ENCODE results near the gene DHRS13. TPM values are rescaled to one million over a fixed set of nuclear protein-coding genes. Genes with fewer than 3 reads are reported as not detected.

Gene DHRS13
- polyA plus RNA-seq, 3 donors, result 3.7 to 4.5 (median 3.8) TPM

DNA sequence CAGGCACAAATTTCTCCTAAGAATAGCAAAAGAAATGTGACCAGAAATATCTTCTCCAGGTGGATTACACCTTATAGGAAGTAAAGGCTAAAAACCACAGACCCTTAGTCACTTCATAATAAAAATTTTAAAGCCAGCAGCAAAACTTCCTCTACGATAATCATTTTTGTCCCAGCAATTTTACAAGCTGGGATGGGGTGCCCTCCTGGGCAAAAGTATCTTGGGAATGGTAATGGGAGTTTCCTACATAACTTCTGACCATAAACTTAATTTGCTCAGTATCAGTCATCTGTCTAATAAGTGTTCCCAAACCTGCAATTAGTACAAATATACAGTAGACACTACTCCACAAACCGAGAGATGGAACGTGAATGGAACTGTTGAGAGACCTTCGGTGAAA is 45.5 kb upstream of the DHRS13 start:
- no peaks in the 10 kb centered on the region for H3K27me3 ChIP-seq (ENCODE audit: control insufficient read depth in 2 of 2, insufficient read depth in 2 of 2, low read length in 2 of 2)
- peaks cover 79% of the 10 kb centered on the region for H3K79me2 ChIP-seq (ENCODE audit: insufficient read depth, low read length)
- H3K4me3 Mint-ChIP-seq, result peak overlapping the region in 1 of 2 donors; percentile 96
- peaks cover 23% of the 10 kb centered on the region for H3K4me1 Mint-ChIP-seq
- H3K36me3 Mint-ChIP-seq, result peaks cover 32 to 41% of the 10 kb centered on the region in 2 donors
- H3K27ac Mint-ChIP-seq, result peak overlapping the region; percentile 93 to 97 (median 95)
- peak overlapping the region; percentile 79 to 98 (median 80) for H3K4me3 ChIP-seq (replicated peaks in 1 of 3; ENCODE audit: low read depth in 2 of 3, low read length in 3 of 3)
- no peak for DNase-seq
- peak overlapping the region; percentile 79 for H2AFZ ChIP-seq (ENCODE audit: insufficient read depth, low read depth, low read length, poor library complexity, severe bottlenecking)
- H3K9me3 Mint-ChIP-seq, result no peaks in the 10 kb centered on the region
- intact Hi-C loops (cut with micrococcal nuclease), result loop anchor here in 1 of 2 donors (2.0 kb wide), 1 partner anchor 22 kb away; no protein-coding TSS in a partner anchor
- peaks cover 19 to 33% of the 10 kb centered on the region in 2 donors for H3K36me3 ChIP-seq (replicated peaks in 1 of 2; ENCODE audit: control insufficient read depth in 1 of 2, insufficient read depth in 2 of 2, low read length in 2 of 2)
- WGBS (ENCODE audit: insufficient coverage), result 17% methylated on average over 3 of the region's 4 CpGs
- H3K9me3 ChIP-seq (replicated peaks in 1 of 2; ENCODE audit: control insufficient read depth in 1 of 2, insufficient read depth in 1 of 2, low read length in 2 of 2), result no peaks in the 10 kb centered on the region
- no peaks in the 10 kb centered on the region for H3K27me3 Mint-ChIP-seq (ENCODE audit: low read depth in 3 of 3)
- H3K4me2 ChIP-seq (replicated peaks; ENCODE audit: extremely low read depth, low read length, poor library complexity, severe bottlenecking), result peak overlapping the region; percentile 90
- H3K27ac ChIP-seq (ENCODE audit: low read depth in 1 of 2, low read length in 2 of 2), result peak overlapping the region; percentile 85 to 92
- peaks cover 28 to 32% of the 10 kb centered on the region in 2 donors for H3K4me1 ChIP-seq (ENCODE audit: control insufficient read depth in 1 of 2, insufficient read depth in 2 of 2, low read length in 2 of 2)
- peaks cover 49% of the 10 kb centered on the region for H4K20me1 ChIP-seq (ENCODE audit: insufficient read depth, low read length)
- TF ChIP-seq, protein P1, sequence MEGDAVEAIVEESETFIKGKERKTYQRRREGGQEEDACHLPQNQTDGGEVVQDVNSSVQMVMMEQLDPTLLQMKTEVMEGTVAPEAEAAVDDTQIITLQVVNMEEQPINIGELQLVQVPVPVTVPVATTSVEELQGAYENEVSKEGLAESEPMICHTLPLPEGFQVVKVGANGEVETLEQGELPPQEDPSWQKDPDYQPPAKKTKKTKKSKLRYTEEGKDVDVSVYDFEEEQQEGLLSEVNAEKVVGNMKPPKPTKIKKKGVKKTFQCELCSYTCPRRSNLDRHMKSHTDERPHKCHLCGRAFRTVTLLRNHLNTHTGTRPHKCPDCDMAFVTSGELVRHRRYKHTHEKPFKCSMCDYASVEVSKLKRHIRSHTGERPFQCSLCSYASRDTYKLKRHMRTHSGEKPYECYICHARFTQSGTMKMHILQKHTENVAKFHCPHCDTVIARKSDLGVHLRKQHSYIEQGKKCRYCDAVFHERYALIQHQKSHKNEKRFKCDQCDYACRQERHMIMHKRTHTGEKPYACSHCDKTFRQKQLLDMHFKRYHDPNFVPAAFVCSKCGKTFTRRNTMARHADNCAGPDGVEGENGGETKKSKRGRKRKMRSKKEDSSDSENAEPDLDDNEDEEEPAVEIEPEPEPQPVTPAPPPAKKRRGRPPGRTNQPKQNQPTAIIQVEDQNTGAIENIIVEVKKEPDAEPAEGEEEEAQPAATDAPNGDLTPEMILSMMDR (IDR thresholded peaks at IDR 0.05), result no peak
- H3K9ac ChIP-seq (ENCODE audit: insufficient read depth, low read length, poor library complexity, severe bottlenecking), result peak overlapping the region; percentile 86

- TF ChIP-seq, protein P1 (IDR thresholded peaks at IDR 0.05), result no peak
- Histone ChIP-seq H3K27me3 (ENCODE audit: control insufficient read depth in 2 of 2, insufficient read depth in 2 of 2, low read length in 2 of 2) (no peaks in the 10 kb centered on the region), H3K36me3 (replicated peaks in 1 of 2; ENCODE audit: control insufficient read depth in 1 of 2, insufficient read depth in 2 of 2, low read length in 2 of 2) (peaks cover 24 to 39% of the 10 kb centered on the region in 2 donors), H4K20me1 (ENCODE audit: insufficient read depth, low read length) (peaks cover 55% of the 10 kb centered on the region), H3K79me2 (ENCODE audit: insufficient read depth, low read length) (peaks cover 86% of the 10 kb centered on the region), H3K9ac (ENCODE audit: insufficient read depth, low read length, poor library complexity, severe bottlenecking) (no peak overlapping the region), H3K4me2 (replicated peaks; ENCODE audit: extremely low read depth, low read length, poor library complexity, severe bottlenecking) (peak overlapping the region; percentile 90), H3K4me3 (replicated peaks in 1 of 3; ENCODE audit: low read depth in 2 of 3, low read length in 3 of 3) (peak overlapping the region in 1 of 3 experiments; percentile 98), H3K27ac (ENCODE audit: low read depth in 1 of 2, low read length in 2 of 2) (peak overlapping the region in 1 of 2 donors; percentile 92), H3K9me3 (replicated peaks in 1 of 2; ENCODE audit: control insufficient read depth in 1 of 2, insufficient read depth in 1 of 2, low read length in 2 of 2) (no peaks in the 10 kb centered on the region), H3K4me1 (ENCODE audit: control insufficient read depth in 1 of 2, insufficient read depth in 2 of 2, low read length in 2 of 2) (peaks cover 21 to 25% of the 10 kb centered on the region in 2 donors), H2AFZ (ENCODE audit: insufficient read depth, low read depth, low read length, poor library complexity, severe bottlenecking) (no peak overlapping the region)
- H3K4me3 Mint-ChIP-seq, result no peak overlapping the region
- intact Hi-C loops (cut with micrococcal nuclease), result loop anchor here in 1 of 2 donors (2.0 kb wide), 1 partner anchor 21 kb away; no protein-coding TSS in a partner anchor
- H3K36me3 Mint-ChIP-seq, result peaks cover 36 to 46% of the 10 kb centered on the region in 2 donors
- peaks cover 0 to 2% (median 0%) of the 10 kb centered on the region in 3 donors for H3K27me3 Mint-ChIP-seq (ENCODE audit: low read depth in 3 of 3)
- DNase-seq, result no peak
- peaks cover 23% of the 10 kb centered on the region for H3K4me1 Mint-ChIP-seq
- no CpG with 5 or more reads among the region's 3 CpGs for WGBS (ENCODE audit: insufficient coverage)
- peak overlapping the region in 4 of 7 donors; percentile 10 to 50 (median 40) for H3K27ac Mint-ChIP-seq
- H3K9me3 Mint-ChIP-seq, result no peaks in the 10 kb centered on the region
These were observed 44.8 kb upstream of the DHRS13 start for GRCh38 chr17:28947639-28948038.
